HT1080 (cell line): ENCODE measurements around the gene ZNF827. TPM values are rescaled to one million over a fixed set of nuclear protein-coding genes. Genes with fewer than 3 reads are reported as not detected.

Source experiments
- DNase-seq: peaks from one replicate; pipeline ENCODE4 v3.0.0-alpha.2; 2015; ENCODE audit warnings: low read depth
- total RNA-seq: library from RNA; depleted of rRNA; stranded (reverse); fragments of >200 nt; shearing (Covaris generic); gene quantifications from 2 replicates; pipeline ENCODE4 v1.2.3, GENCODE V29; 2014

ZNF827 gene
- total RNA-seq, 1 experiment from 2014 or later = 5.8 TPM

DNA sequence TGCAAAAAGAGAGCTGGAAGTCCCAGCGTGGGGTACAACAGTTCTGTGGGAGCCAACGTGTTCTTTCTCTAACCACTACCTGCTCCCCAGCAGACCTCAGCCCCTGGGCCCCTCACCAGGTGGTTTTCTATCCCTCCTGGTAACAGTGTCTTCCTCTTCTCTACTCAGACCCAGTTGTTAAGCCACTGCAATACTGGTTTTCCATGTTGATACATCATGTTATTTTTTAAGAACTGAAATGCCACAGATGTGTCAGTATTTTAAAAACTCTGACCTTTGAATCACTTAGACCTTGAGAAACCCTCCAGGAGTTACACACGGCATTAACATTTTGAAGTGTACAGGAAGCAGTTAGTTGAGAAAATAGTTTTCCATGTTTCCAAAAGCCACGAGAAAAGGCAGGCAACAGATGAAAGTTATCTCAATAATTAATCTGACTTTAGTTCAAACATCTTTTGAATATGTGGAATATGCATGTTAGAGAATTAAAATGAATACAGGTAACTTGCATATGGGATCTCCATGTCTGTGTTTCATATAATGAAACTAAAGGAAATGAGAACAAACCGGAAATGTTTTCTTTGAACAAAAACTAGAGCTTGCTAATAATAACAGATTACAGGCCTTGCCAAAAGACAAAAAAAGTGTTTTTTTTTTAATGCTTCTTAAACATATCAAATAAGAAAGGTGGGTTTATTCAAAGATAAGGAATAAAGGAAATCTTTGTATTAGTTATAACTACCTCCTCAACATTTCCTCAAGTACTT, 108.8 kb downstream of the ZNF827 start:
- no peak for DNase-seq

DNA sequence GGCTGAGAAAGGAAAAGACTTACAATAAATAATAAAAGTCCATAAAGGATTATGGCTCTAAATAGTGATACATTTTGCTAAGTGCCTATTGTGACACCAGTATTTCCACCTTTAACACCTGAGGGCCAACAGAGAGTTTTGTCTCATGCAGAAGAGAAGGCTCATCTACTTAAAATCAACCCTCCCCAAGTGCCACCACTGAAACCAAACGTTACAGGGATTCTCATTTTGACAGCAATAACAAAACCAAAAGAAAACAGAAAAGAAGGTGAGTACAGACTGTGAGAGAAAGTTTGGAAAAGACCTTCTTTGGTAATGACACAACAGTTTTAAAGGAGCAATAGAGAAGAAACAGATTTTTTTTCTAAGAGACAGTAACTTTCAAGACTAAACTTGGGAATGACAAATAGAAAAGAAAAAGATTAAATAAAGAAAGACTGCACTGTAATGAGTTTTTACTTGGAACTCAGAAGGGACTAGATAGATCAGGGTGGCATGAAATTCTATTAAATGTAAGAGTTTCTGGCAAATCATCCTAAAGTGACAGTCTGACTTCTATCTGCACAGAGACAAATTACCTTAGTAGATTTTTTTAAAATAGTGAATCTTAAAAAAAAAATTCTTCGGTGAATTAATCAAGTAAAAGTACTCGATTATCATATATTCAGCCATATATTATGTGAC, 109.7 kb downstream of the ZNF827 start:
- no peak for DNase-seq

GRCh38 chr4:145827885-145828284, 110.7 kb downstream of the ZNF827 start:
- no peak for DNase-seq

DNA sequence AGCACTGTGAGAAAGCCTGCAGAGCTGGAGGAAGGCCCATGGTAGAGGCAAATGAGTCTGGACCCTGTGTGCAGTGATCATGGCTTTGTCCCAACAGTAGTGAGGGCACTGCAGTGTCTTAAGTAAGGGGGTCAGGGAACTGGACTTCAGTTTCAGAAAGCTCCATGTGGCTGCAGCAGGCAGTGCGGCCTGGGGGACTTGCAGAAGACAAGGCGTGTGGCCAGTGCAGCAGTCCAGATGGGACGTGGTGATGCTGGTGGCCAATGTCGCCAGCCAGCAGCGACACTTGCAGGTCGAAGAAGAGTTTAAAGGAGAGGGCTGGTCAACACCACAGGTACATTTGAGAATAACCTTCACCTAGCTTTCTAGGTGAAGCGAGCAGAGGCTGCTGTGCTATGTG, 113.4 kb downstream of the ZNF827 start:
- DNase-seq = no peak

DNA sequence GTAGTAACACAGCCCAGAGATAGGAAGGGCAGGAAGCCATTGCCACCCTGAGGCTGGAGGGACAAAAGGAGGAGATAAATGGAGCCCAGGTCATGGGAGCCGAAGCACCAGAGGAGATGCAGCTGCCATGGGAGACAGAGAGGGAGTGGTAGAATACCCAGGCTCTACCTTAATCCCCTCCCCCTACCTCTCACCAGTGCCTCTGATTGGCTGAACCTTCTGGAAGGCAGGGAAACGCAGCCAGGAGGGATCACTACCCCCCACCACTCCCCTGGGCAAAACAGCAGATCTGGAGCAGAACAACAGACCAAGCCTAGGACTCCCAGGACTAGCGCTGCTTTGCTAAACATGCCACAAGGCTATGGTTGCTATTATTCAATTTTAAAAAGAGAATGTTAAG, 114.2 kb downstream of the ZNF827 start:
- no peak for DNase-seq

DNA sequence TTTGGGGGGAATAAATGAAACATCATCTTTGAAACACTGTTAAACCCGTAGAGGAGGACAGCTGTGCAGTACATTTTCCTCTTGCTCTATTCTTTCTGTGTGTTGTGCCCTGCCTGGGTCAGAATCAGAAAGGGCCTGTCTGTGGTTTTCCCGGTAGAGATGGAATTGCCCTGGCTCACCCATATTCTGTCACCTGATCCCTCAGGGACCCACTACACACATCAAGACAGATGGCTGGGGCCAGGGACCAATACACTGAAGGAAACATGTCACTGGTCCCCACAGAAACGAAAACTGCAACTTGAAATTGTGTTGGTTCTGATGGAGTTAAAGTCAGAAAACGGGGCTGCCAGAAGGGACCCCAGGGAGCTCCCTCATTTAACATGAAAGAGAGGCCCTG, 114.9 kb downstream of the ZNF827 start:
- no peak for DNase-seq

DNA sequence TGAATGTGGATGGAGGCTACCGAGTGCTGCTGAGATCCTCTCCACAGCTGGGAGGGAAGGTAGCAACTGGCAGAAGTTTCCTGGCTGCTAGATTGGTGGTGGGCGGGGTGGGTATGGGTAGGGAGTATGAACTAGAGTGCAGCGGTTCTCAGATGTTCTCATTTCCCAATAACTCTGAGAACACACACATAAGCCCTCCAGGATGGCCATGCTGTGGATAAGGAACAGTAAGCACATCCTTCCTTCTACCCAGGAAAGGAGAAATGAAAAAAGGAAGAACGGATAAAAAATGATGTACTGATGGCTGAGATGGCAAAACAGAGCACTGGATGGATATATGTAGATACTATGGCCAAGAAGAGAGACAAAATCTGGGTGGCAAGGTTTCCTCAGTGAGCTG, 116.0 kb downstream of the ZNF827 start:
- no peak for DNase-seq

DNA sequence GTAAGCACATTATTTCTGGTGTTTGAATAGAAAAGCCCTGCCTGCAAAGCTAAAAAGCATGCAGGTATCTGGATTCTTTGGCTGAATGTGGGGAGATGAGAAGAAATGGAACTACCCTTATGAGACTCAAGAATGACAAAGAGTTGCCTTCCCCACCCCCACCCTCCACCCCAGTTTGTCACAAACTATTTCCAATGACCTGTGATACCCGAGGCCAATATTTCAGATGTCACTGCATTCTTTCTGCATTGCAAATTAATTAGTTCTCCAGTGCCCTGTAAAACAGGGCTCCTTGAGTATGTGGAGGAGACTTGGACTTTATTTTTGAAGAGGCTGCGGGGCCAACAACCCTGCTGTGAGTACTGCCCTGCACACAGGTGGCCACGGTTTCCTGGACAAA, 116.4 kb downstream of the ZNF827 start:
- no peak for DNase-seq

DNA sequence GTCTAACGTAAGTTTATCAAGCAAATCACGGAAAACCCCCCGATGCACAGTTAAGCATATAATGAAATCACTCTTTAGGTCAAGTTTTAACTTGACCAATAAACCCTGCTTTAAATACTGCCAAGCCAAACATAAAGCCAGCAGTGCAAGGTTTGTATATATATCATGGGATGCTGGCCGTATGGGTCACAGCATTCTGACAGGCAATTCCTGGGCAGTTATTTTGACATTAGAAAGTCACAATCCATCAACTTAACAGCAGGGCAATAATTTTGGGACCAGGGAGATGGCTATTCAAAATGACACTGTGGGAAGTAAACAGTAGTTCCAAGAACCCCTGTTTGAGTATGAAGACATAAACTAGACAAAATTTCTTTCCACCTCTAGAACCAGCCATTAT, 116.9 kb downstream of the ZNF827 start:
- no peak for DNase-seq

- no peak for DNase-seq
Measured at GRCh38 chr4:145820407-145820806, 118.2 kb downstream of the ZNF827 start.

DNA sequence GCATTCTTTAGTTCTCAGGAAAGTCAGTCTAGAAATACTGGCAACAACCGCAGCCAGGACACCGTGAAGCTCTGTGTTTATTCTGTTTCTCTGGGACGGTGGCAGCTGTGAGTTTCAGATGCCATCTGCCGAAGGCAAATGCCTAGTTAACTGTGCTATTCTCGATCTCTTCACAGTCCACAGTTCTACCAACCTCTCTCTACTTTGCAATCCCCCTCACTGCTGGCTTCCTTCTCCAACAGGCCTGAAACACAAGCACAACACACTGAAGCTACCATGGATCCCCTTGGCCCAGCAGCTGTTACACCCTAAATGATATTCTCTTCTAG, 118.8 kb downstream of the ZNF827 start:
- no peak for DNase-seq

DNA sequence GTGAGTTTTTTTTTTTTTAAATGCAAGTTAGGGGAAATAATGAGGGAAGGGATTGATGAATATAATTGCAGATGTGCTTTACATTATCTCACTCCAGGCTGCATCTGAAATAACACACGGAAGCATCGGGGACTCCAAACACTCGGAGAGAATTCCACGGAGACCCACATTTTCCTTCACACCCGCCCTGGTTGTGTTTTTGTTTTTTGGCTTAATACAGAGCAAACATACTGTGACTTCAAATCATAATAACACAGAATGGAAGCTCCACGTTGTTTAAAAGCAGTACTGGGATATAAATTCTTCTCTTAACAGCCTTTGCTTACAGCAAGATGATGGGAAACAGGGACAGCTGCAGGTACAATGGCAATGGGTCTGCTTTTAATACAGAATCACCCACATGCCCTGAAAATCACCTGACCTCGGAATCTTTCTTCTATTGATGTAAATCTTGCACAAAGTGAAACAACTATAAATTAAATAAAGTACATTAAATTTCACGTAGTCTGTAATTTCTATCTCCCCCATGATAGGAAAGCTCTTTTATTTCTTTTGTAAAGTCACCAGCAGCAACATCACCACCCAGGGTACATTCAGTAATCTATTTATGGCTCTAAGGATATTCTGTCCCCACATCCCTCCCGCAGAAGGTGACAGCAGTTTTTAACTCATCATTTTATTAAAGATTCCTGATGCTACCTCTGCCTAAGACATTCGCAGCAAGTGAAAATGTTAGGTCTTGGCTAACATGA, 119.3 kb downstream of the ZNF827 start:
- DNase-seq = no peak

GRCh38 chr4:145818011-145818410, 120.6 kb downstream of the ZNF827 start:
- no peak for DNase-seq

DNA sequence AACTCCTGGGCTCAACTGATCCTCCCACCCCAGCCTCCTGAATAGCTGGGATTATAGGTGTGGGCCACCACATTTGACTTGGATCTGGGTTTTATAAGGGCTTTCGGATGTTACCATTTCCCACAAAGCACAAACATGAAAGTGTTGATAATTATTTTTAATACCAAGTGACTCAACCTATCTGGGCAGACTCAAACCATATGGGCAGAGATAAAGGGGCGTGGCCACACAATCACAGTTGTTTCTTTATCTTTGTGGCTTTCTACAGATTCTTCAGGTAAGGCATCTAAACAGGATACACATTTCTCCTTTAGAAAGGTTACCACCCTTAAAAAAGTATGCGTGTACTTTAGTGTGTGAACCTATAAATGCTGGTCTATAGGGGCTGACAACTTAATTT, 122.5 kb downstream of the ZNF827 start:
- no peak for DNase-seq

DNA sequence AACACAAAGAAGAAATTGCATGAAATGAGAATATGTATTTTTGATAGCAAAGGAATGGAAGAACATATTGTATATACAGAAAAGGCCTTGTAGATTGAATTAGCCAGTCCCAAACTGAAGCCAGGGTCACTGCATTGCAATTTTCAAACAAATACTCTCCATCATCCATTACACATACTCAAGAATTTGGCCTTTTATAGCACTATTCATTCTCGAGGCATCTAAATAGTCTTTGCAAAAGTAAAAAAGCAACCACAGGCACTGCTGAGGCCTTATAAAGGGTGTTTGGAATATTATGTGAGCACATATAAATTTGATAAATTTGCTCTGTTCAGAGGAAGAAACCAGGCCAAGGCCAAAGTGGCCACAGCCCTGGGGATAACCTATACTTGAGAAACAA, 123.0 kb downstream of the ZNF827 start:
- DNase-seq = no peak

- DNase-seq = no peak
Measured at GRCh38 chr4:145815027-145815612, 123.5 kb downstream of the ZNF827 start.

- no peak for DNase-seq
Measured at GRCh38 chr4:145814246-145814645, 124.4 kb downstream of the ZNF827 start.

GRCh38 chr4:145812919-145813318, 125.7 kb downstream of the ZNF827 start:
- DNase-seq = peak; percentile 83

DNA sequence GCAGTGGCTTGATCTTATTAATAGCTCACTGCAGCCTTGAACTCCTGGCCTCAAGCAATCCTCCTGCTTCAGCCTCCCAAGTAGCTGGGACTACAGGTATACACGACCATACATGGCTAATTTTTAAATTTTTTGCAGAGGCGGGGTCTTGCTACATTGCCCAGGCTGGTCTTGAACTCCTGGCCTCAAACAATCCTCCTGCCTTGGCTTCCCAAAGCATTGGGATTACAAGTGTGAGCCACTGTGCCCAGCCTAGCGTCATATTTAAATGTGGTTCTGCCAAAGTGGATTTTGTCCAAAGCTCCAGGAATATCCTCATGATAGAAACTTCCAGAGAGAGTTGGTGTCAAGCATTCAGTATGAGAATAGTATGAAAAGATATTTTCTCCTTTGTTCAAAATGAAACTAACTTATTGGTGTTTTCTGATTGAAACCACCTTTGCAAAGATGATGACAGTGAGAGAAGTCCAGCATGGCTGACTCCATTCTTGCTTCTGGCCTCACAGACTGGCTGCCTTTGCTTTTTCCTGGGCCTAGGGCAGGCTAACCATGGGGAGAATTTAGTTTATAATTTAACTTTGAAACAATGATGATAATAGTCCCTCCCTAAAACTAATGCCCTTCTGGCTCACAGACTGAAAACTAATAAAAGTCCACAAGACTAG, 129.6 kb downstream of the ZNF827 start:
- no peak for DNase-seq

GRCh38 chr4:145808021-145808650, 130.5 kb downstream of the ZNF827 start:
- peak; percentile 96 for DNase-seq

DNA sequence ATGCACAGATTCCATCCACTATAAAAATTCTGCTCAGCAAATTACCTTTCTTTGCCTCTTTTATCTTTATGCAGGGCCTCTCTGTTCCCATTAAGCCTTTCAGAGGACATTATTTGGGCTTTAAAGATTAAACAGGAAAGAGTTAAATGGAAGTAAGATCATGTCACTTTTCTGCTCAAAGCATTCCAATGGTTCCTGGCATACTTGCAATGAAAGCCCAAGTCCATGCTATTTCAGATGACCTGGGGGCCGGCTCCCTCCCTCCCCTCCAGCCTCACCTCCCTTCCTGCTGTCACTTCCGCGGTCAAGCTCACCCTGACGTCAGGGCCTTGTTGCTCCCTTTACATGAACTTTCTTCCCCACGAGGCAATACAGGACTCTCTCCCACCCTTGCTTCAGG, 133.1 kb downstream of the ZNF827 start:
- DNase-seq = peak; percentile 72
